PC-9 (cell line): Measurements from ENCODE around the gene DIS3.

Experiments
- CTCF ChIP-seq: fragments of 200-600 bp; sonication (generic); conservative IDR thresholded peaks from 2 replicates; pipeline ENCODE4 v1.6.1; 2017; ENCODE audit warnings: mixed run types, antibody characterized with exemption, mild to moderate bottlenecking, moderate library complexity
- EZH2 ChIP-seq: fragments of 200-600 bp; sonication (generic); IDR thresholded peaks from 2 replicates; pipeline ENCODE4 v1.8.0; 2017; ENCODE audit warnings: antibody characterized with exemption, low read depth

- no peak for TF ChIP-seq CTCF
- TF ChIP-seq EZH2 = no peak
These were observed 17.1 kb upstream of the DIS3 start for GRCh38 chr13:72798817-72799216.
